VCaP (cell line): ENCODE data around the gene TENM4.

Experiments
- H3K27ac ChIP-seq: fragments of 450-650 bp; 2 replicates; pipeline ENCODE4 v1.5.1; 2017
- TF ChIP-seq, protein P1 (sequence below): fragments of 450-650 bp; conservative IDR thresholded peaks from 2 replicates; pipeline ENCODE4 v1.5.1; 2017; ENCODE audit warnings: mild to moderate bottlenecking, moderate library complexity

Gene TENM4

DNA sequence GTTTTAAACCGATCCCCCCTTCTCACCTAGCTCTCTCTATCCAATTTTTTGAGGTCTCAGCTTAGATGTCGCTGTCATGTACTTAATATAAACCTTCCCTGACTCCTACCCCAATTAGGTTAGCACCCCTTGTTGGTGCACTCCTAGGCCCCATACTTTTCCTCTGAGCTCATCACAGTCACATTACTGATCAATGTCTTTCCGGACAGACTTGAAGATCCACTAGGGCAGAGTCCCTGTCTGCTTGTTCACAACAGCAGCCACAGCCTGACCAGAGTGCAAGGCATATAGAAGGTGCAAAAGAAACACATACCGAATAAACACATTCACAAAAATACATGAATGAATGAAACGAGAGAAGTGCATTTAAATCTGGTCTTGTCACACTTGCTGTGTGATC lies 605.2 kb downstream of the TENM4 start:
- TF ChIP-seq, protein P1, sequence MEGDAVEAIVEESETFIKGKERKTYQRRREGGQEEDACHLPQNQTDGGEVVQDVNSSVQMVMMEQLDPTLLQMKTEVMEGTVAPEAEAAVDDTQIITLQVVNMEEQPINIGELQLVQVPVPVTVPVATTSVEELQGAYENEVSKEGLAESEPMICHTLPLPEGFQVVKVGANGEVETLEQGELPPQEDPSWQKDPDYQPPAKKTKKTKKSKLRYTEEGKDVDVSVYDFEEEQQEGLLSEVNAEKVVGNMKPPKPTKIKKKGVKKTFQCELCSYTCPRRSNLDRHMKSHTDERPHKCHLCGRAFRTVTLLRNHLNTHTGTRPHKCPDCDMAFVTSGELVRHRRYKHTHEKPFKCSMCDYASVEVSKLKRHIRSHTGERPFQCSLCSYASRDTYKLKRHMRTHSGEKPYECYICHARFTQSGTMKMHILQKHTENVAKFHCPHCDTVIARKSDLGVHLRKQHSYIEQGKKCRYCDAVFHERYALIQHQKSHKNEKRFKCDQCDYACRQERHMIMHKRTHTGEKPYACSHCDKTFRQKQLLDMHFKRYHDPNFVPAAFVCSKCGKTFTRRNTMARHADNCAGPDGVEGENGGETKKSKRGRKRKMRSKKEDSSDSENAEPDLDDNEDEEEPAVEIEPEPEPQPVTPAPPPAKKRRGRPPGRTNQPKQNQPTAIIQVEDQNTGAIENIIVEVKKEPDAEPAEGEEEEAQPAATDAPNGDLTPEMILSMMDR = no peak
- no peak overlapping the region for H3K27ac ChIP-seq

DNA sequence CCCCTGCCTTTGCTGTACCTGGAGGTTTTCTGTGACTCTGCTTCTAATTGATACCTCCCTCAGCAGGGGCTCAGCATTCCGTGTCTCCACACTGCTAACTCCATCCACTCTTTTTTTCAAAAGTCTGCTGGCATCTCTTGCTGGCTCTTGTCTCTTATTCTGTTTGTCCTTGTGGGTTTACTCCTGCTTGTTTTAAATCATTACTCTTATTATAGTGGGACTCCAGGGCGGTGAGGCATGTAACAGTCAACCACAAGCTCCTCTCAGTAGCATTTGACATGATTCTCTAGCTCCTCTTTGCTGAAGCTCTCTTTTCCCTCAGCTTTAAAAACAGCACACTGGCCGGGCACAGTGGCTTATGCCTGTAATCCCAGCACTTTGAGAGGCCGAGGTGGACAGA lies 605.9 kb downstream of the TENM4 start:
- TF ChIP-seq, protein P1 = no peak
- no peak overlapping the region for H3K27ac ChIP-seq

DNA sequence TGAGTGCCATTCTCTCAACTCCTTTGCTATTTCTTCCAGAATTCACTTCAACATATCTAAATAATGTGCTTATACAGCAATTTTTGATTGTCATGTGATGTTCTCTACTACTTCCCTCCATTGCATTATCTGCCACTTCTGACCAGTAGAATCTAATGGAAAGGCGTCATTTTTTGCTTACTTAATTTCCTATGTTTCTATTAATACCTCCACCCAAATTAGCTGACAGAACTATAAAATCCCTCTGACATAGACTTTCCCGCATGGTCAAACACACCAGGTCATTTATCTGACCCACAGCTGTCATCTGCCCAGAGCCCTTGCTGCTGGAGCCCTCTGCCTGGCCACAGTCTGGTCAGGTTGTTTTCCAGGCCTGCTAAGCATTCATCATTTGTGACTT lies 607.6 kb downstream of the TENM4 start:
- TF ChIP-seq, protein P1 = no peak
- no peak overlapping the region for H3K27ac ChIP-seq

DNA sequence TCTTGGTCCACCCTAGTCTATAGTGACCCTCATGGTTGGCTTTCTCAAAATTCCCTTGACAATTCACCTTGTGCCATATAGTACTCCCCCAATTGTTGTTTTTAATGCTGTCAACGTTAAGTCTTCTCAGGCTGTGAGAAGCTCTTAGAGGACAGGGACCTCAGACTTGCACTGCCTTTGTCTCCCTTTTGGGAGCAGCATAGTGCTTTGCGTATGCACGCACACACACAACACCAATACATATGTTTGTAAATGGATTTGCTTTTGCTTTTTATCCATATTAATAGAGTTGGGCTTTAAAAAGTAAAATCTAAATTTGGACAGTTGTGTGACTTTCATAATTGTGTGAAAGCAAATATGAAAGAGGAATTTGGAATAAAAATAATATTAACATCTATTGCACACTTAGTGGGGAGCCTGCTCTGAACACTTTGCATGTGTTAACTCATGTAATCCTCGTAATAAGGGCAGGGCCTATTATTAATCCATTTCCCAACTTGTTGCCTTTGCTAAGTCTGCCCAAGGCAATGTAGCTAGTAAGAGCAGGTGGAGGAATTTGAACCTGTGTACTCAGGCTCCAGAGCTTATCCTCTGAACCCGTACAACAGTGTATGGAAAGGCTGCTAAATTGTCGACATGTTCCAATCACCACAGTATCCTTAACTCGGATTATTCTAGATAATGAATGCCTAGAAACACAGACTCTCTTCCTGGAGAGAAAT lies 608.4 kb downstream of the TENM4 start:
- H3K27ac ChIP-seq = no peak overlapping the region
- TF ChIP-seq, protein P1 = peak; percentile 41

DNA sequence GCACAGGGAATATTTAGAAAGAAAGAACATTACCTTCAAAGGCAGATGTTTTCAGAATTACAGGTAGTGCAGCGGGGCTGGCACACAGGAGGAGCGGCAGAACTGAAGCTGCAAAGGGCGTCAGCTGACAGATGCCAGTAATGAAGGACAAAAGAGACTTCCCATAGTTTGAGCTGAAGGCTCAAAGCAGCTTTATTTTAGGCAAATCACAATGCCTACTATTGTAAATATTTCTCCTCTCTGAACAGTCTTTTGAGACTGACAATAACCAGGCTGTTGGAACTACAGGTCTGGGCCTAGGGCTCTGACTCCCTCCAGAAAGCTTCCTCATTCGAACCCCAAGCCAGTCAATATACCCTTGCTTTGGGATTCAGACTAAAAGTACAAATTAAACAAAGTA lies 609.3 kb downstream of the TENM4 start:
- TF ChIP-seq, protein P1 = no peak
- no peak overlapping the region for H3K27ac ChIP-seq

DNA sequence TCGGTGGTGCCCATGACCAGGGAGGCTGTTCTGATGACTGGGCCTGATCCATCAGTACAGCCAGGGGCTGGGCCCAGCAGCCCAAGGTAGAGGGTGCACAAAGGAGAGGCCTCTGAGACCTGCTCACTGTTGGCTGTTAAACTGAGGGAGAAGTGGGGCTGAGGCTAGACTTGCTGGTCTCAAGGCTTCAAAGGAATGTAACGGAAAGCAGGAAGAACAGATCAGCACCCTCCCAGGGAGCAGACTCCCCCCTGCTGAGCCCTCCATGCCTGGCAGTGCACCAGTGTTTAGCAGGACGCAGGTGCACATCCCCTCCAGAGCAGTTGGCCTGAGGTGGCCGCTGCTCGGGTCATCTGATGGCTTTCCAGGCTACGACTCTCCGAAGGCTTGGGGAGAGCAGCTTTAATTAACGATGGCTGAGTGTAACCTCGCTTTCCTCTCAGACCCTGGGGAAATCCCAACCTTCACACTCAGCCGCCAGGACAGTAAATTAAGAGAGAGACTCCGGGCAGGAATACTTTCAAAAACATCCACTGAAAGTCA lies 610.5 kb downstream of the TENM4 start:
- H3K27ac ChIP-seq = no peak overlapping the region
- TF ChIP-seq, protein P1 = no peak

DNA sequence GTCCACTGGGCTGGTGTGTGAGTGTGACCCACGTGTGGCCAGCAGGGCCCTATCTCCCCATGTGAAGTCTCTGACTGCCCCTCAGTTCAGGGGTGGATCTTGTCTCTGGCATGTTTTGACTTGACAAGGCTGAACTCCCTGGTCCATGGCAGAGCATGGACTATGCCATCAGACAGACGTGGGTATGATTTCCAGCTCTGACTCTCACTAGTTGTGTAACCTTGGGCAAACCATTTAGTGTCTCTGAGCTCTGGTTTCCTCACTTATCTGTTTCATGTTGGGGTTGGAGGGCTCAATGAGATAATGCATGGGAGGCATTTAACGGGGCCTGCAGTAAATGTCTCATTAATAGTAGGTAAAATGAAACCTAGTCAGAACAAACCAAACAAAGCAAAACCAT lies 611.7 kb downstream of the TENM4 start:
- TF ChIP-seq, protein P1 = no peak
- no peak overlapping the region for H3K27ac ChIP-seq
